ENCODE measurements around the gene THBS4. TPM values are rescaled to one million over a fixed set of nuclear protein-coding genes. Genes with fewer than 3 reads are reported as not detected.

Gene THBS4
- total and polyA plus RNA-seq, 2 experiments from 2014 or later: 0.80 TPM; not detected in 1

- no peaks in the 10 kb centered on the region for H4K20me1 ChIP-seq (ENCODE audit: insufficient read depth, poor library complexity, severe bottlenecking)
- H3K36me3 ChIP-seq (replicated peaks; ENCODE audit: insufficient read depth, low read depth): no peaks in the 10 kb centered on the region
- no peak overlapping the region for H2AFZ ChIP-seq
- H3K4me3 ChIP-seq: no peak overlapping the region
- no peaks in the 10 kb centered on the region for H3K27me3 ChIP-seq
- TF ChIP-seq EZH2phosphoT487 (IDR thresholded peaks at IDR 0.05; ENCODE audit: low read depth, severe bottlenecking, unreplicated experiment): no peak
- TF ChIP-seq CTCF (IDR thresholded peaks at IDR 0.05; ENCODE audit: poor library complexity): no peak
- no peak for TF ChIP-seq EZH2 (IDR thresholded peaks at IDR 0.05; ENCODE audit: borderline replicate concordance)
- H3K9me3 ChIP-seq (ENCODE audit: low read depth): no peaks in the 10 kb centered on the region
- no peaks in the 10 kb centered on the region for H3K79me2 ChIP-seq
- no peak overlapping the region for H3K4me2 ChIP-seq
- no peak overlapping the region for H3K27ac ChIP-seq
- no peaks in the 10 kb centered on the region for H3K9me2 ChIP-seq (replicated peaks; ENCODE audit: insufficient read depth)
- no peak for DNase-seq (ENCODE audit: low spot score)
- peaks cover 11% of the 10 kb centered on the region for H3K4me1 ChIP-seq (ENCODE audit: insufficient read depth)
- WGBS (ENCODE audit: low lambda C conversion rate, missing lambda C conversion rate): 92% methylated on average over 11 of the region's 11 CpGs
Measured at GRCh38 chr5:80125022-80125961, 90.1 kb downstream of the THBS4 start.

DNA sequence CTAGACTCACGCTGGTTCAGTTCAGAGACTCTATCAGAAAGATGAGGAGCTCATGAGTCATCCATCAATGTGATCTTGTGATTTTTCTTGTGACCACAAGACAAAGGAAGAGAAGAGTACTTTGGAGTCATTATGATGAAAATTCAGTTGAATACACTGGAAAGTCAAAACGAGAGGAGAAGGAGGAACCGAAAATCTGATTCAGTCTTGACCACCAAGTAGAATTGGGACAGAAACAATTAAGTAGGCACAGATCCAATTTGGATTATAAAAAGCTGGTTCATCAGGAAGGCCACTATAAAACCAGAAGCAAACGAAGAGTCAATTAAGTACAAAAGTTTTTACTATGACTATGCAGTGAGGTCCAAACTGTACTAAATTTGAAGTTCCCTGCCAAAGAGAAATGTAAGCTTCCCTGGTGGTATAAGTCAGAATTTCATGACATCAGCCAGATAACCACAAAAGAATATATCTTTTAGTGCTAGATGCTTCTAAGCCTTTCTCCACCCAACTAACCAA is 90.9 kb downstream of the THBS4 start:
- Histone ChIP-seq H3K4me2 (no peak overlapping the region), H3K27ac (no peak overlapping the region)
- WGBS (ENCODE audit: low lambda C conversion rate, missing lambda C conversion rate): 84% methylated on average over 4 of the region's 4 CpGs

GRCh38 chr5:80127116-80127552 is 92.0 kb downstream of the THBS4 start:
- WGBS (ENCODE audit: low lambda C conversion rate, missing lambda C conversion rate): 95% methylated on average over 4 of the region's 4 CpGs
- no peaks in the 10 kb centered on the region for H3K79me2 ChIP-seq

More for the DNA sequence above, 90.9 kb downstream of the THBS4 start:
- no peak overlapping the region for H3K4me3 ChIP-seq
- no peak overlapping the region for H2AFZ ChIP-seq
- H3K79me2 ChIP-seq: no peaks in the 10 kb centered on the region
- H3K27me3 ChIP-seq: no peaks in the 10 kb centered on the region
- H3K4me1 ChIP-seq (ENCODE audit: insufficient read depth): peaks cover 11% of the 10 kb centered on the region
- no peak for TF ChIP-seq EZH2phosphoT487 (IDR thresholded peaks at IDR 0.05; ENCODE audit: low read depth, severe bottlenecking, unreplicated experiment)
- TF ChIP-seq EZH2 (IDR thresholded peaks at IDR 0.05; ENCODE audit: borderline replicate concordance): no peak
- no peak for TF ChIP-seq CTCF (IDR thresholded peaks at IDR 0.05; ENCODE audit: poor library complexity)
- H3K9me2 ChIP-seq (replicated peaks; ENCODE audit: insufficient read depth): no peaks in the 10 kb centered on the region
- no peak for DNase-seq (ENCODE audit: low spot score)
- no peaks in the 10 kb centered on the region for H4K20me1 ChIP-seq (ENCODE audit: insufficient read depth, poor library complexity, severe bottlenecking)
- no peaks in the 10 kb centered on the region for H3K36me3 ChIP-seq (replicated peaks; ENCODE audit: insufficient read depth, low read depth)
- no peaks in the 10 kb centered on the region for H3K9me3 ChIP-seq (ENCODE audit: low read depth)

More at GRCh38 chr5:80127116-80127552, 92.0 kb downstream of the THBS4 start:
- no peaks in the 10 kb centered on the region for H3K27me3 ChIP-seq
- peaks cover 11% of the 10 kb centered on the region for H3K4me1 ChIP-seq (ENCODE audit: insufficient read depth)
- H3K36me3 ChIP-seq (replicated peaks; ENCODE audit: insufficient read depth, low read depth): no peaks in the 10 kb centered on the region
- no peaks in the 10 kb centered on the region for H3K9me3 ChIP-seq (ENCODE audit: low read depth)
- H3K27ac ChIP-seq: no peak overlapping the region
- no peak overlapping the region for H2AFZ ChIP-seq
- H3K4me3 ChIP-seq: no peak overlapping the region
- no peaks in the 10 kb centered on the region for H3K9me2 ChIP-seq (replicated peaks; ENCODE audit: insufficient read depth)
- DNase-seq (ENCODE audit: low spot score): no peak
- no peaks in the 10 kb centered on the region for H4K20me1 ChIP-seq (ENCODE audit: insufficient read depth, poor library complexity, severe bottlenecking)
- no peak overlapping the region for H3K4me2 ChIP-seq
- TF ChIP-seq CTCF (IDR thresholded peaks at IDR 0.05; ENCODE audit: poor library complexity) (no peak), EZH2 (IDR thresholded peaks at IDR 0.05; ENCODE audit: borderline replicate concordance) (no peak), EZH2phosphoT487 (IDR thresholded peaks at IDR 0.05; ENCODE audit: low read depth, severe bottlenecking, unreplicated experiment) (no peak)

Data from hepatocyte (in vitro differentiated cells).